Activated T-cell treated with anti-CD3 and anti-CD28 coated beads for 4 hours (primary cell): ENCODE data around the gene ELOVL7.

Source experiments
- DNase-seq: peaks from one replicate; pipeline ENCODE4 v3.0.0-alpha.2; 2020

ELOVL7 gene

DNA sequence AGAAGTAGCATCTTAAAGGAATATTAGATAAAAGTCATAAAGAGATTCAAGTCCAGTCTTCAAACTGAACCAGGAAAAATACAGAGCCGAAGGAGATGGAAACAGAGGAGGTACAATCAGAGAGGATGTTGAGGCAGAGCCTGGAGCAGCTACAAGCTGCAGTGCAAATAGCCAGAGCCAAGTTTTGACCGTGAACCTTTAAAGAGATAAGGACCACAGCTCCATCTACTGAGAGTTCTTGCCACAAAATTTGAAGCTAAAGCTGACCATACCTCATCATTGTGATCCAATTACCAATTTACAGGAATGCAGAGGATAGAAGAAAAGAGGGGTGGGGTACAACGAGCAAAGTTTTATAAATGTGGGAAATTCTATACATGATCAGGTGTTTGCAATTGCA lies 133.7 kb downstream of the ELOVL7 start:
- no peak for DNase-seq

DNA sequence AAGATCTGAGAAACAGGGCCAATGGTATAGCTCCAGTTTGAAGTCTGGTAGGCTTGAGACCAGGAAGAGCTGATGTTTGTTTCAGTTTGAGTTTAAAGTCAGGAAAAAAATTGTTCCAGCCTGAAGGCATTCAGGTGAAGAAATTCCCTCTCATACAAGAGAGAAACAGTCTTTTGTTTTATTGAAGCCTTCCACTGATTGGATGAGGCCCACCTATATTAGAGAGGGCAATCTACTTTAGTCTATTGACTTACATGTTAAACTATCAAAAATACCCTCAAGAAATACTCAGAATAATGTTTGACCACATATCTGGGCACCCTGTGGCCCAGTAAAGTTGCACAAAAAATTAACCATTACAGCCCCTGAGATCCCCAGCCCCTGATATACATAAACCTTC lies 138.9 kb downstream of the ELOVL7 start:
- no peak for DNase-seq

DNA sequence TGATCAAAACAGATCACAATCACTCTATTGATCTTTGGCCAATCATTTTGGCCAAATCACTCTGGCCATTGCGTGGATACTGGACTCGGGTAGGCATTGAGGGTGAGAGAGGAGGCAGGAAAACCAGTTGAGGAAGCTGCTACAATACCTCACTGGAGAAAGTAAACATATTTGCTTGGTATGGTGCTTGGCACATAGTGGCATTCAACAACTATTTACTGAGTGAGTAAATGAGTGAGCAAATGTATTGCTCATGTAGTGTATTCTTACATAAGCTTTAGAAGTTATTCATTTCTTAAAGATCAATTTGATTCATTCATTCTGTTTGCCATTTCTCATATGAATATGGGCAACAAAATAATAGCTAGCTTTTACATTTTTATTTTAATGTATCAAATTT lies 140.1 kb downstream of the ELOVL7 start:
- no peak for DNase-seq
